NCI-H146 treated with DMSO at 0.1 percent for 48 hours (cell line): ENCODE data around the gene MYH15.
"Not testable (repeated sequence)": the region's sequence is repeated elsewhere in the genome, so short reads cannot be mapped to it uniquely, and the experiment has no call there.

ENCODE experiments used
- DNase-seq: peaks from one replicate; lab custom pipeline; 2025; ENCODE audit not compliant: unreplicated experiment; lab: John Stamatoyannopoulos, UW

Gene MYH15

DNA sequence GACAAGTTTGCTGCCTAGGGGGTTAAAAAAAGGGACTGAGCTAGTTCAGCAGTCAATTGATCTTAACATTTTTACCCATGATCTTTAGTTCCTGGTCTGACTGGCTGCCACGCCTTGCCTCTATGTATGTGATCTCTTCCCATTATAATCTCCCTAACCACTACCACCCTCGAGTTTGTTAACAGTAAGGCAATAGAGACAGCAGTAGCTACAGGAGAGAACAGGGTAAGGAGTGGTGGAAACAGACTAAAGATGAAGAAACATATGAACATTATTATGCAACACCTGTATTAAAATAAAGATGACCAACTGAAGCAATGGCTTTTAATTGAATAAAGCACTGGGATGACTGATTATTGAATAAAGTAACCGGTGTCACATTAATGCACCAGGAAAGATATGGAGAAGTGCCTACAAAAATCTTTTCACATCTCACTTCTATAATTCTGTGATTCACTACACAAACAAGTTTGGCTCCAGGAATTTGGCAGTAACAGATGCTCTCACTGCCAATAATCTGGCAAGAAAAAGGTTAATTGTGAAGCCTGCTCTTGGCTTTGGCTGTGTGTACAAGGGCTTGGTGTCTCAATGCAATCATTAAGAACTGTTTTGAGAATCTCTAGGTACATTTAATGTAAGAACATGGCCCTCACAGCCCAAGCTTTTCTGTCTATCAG lies 118.3 kb downstream of the MYH15 start:
- no peak for DNase-seq

DNA sequence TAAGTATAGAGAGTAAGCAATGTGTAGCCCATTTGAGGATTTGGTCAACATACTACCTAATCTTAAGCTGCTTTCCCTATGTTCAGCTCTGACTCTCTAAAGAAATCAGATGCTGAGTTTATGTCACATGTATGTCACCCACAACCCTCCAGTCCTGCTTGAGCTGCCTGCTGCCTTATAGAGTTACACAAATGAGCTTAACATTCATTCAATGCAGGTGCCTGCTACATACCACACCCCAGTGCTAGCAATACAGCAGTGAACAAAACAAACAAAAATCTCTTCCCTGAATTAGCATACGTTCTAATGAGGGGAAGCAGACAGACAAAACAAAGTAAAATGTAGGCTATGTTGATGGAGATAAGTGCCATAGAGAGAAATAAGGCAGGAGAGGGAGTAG lies 121.0 kb downstream of the MYH15 start:
- DNase-seq: peak; percentile 54

DNA sequence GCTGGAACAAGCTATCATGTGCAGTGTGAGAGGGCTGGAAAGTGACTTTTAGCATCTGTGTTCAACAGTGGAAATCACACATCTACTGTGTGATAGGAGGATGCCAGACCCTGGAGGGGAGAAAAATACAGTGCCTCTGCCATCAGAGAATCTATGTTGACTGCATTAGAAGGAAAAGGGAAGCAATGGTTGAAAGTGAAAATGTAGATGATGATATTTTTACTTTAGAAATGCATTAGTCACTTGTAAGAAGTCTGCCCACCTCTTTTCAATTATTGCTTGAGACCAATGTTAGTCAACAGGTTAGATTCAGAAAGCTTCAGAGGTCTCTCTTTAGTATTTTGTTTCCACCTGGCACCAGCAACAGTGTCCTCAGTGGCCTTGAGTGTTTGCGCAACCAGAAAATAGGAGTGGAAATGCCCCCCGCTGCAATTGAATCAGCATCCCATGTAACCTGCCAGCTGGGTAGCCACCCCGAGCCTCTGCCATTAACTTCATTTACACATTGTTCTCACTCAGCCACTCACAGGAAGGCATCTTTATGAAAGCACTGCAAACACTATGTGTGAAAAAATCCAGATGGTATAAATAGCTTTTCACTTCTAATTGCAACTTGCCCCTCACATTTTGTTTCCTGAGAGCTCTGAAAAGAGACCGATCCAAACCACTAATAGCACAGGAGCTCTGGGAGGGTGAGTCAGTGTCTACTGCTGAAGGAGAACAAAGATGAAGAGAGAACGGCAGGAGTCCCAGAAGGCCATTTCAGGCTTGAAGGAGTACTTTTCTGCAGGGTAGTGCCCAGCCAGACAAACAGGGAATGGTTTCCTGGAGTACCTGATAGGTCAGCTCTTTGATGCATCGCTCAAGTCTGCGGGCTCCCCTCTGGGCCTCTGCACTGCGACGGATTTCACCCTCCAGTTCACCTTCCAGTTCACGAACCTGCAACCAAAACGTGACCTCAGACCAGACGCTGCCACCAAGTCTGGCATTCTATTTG lies 122.0 kb downstream of the MYH15 start:
- DNase-seq: peak; percentile 90

DNA sequence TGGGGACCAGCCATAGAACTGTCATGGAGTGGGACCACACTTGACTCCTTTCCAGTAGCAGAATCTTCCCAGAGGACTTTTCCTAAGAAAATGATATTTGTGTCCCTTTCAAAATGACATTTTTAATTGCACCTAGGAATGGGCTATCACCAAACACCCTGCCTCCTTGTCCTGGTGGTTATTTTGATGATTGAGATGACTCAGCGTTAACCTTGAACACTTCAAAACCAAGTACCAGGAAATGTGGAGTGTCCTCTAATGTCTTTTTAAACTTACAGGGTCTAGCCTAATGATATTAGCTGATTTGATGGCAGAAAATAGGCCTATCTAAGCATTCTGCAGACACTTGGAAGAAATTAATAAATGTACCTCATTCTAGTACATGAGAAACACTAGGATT lies 123.3 kb downstream of the MYH15 start:
- DNase-seq: no peak

DNA sequence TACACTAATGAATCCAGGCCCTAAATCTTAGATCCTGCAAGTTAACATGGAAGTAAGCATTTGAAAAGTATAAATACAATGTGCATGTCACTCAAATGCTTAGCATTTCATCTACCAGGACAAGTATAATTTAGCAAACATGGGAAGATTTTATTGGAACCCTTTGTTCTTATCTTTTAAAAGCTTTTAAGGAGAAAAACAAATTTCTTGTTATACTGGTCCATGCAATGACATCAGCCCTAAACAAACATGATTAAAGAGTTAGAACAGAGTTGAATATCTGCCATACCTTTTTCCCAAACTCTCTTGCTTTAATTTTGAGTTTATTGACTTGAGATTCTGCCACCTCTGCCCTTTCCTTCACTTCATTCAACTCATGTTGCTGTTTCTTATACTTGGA lies 127.1 kb downstream of the MYH15 start:
- no peak for DNase-seq

DNA sequence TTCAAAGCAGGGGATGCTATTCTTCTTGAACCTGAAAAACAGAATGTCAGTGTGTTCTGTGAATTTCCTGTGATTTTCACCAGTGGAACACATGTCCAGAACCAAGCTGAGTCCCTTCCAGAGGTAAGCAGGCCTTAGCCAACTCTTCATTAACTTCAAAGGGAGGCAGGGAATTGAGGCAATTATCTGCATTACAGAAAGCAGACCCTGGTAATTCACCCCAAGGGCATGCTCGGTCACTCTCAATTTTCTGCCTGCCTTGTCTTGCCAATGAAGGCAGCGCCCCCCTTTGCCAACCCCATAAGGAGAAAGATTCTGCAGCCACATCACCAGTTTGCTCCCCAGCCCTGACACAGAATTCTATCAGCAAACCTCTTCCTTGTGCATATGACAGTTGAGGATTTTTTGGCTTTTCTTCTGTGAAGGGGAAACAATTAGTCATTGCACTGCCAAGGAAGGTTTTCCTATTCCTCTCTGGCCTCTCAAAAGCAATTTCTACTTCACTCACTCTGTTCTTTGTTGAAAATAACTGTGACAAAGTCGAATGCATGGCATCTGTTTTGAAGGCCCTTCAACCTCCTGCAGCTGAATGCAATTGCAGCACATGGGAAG lies 128.8 kb downstream of the MYH15 start:
- DNase-seq: no peak

DNA sequence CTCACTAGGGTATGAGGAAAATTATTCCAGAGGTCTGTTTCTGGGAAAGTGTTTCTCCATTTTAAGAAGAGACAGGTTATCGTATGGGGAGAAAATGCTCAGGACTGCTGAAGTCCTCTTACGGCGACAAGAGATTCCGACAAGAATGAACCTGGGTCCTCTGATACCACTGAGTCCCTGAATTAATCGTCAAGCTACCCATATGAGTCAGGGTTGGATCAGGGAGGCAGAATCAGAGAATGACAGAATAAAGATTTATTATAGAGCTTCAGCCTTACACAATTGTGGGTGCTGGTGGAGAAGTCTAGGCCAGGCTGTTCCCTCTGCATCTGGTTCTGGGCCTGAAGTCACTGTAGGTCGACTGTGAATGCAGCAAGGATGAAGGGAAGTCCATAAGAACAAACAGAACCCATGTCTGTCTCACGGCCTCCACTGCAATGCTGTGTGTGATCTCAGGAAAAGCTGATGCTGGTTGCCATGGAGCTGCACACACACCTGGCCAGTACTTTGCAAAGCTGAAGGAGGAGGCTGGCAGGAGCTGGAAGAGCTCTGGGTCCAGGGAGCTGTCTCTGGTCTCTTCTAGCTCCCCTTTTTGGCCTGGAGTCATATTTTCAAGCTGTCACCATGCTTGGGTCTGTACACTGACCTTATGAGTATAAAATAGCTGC lies 130.1 kb downstream of the MYH15 start:
- peak; percentile 54 for DNase-seq

DNA sequence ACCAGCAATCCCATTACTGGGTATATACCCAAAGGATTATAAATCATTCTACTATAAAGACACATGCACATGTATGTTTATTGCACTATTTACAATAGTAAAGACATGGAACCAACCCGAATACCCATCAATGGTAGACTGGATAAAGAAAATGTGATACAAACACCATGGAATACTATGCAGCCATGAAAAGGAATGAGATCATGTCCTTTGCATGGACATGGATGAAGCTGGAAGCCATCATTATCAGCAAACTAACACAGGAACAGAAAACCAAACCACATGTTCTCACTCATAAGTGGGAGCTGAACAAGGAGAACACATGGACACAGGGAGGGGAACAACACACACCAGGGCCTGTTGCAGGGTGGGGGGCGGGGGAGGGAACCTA lies 131.4 kb downstream of the MYH15 start:
- DNase-seq: not testable (repeated sequence)

DNA sequence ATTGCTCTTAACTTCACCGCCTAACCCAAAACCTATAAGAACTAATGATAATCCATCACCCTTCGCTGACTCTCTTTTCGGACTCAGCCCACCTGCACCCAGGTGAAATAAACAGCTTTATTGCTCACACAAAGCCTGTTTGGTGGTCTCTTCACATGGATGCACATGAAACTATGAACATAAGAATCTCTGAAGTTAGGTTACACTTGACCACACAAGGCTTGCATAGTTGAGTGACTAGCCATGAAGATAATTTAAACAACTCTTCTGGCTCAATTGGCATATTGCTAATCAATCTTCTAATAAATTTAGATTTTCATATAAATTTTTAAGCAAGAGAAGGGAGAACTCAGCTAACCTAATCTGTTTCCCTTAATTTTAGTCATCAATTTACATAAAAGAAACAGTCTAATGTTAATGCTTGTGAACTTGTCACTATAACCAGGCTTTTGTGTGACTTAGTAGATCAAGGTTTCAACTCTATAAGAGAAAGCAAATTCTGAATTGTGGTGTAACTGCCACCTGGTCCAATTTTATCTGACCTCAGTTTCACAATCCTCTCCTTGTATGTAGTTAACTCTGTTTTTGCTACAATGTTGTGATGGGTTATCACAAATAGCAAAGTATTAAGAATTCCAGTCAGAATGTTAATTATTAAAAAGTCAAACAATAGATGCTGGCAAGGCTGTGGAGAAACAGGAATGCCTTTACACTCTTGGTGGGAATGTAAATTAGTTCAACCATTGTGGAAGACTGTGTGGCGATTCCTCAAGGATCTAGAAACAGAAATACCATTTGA lies 132.0 kb downstream of the MYH15 start:
- no peak for DNase-seq

DNA sequence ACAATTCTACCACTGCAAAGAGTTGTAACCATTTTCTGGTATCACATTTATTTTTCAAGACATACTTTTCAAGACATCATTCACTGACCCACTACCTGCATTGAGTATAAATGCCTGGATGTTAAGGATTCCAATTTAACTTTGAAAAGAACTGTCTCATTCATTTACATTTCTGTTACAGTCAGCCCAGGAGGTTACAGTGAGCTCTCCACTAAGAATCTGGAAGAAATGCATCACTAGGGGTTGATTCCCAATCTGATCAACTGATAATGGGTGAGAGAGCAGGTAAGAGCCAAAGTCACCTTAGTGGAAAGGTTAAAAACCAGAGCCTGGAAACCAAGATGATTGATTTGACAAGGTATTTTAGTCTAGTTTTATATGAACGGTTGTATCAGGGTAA lies 133.0 kb downstream of the MYH15 start:
- no peak for DNase-seq

DNA sequence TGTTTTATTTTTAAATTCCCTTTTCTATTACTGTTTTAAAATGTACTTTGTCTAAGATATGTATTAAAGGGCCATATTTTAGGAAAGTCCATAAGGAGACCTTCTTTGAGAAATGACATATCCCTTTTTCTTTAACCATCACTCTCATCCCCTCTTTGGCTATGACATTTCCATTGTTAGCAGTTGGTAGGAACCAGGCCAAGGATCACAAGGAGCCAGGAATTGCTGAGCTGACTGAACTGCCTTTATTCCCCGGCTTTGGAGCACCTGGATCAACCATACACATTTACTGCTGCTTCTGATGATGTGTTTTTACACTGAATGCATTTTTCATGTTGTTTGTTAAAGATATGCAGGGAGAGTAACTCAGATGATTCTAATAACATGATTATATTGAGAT lies 134.4 kb downstream of the MYH15 start:
- no peak for DNase-seq

DNA sequence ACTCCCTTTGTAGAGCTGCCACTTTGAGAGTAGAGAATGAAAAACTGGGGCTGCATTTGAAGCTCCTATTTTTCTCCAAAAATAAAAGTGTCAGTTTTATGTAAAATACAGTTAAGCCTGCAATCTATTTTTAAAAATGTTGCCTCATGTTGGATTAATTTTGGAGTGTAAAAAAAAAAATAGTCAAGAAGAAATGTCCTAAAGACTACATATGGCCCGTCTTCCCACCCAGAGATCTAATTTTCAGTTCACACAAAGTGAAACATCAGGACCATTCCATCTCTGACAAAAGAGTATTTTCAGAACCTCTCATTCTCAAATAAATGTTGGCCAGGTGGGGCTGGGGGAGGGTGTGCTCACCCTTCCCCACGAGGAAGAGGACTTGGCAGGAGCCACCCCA lies 151.4 kb downstream of the MYH15 start:
- DNase-seq: no peak

DNA sequence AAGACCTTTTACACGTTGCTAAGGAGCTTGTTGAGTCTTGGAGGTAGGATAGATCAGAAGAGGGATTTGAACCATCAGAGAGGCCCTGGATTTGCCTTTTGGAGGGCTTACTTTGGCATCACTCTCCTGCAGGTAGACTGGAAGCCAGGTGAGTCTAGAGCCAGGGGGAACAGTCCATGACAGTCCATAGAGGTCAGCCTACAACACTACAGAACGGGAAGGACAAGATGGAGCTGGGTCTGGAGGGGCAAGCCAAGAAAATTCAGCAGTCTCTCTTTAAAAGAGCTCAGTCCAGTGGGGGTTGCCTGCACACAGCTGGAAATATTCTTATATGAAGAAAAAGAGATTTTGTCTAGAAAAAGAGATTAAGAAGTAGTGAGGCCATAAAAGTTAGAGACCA lies 153.4 kb downstream of the MYH15 start:
- no peak for DNase-seq

DNA sequence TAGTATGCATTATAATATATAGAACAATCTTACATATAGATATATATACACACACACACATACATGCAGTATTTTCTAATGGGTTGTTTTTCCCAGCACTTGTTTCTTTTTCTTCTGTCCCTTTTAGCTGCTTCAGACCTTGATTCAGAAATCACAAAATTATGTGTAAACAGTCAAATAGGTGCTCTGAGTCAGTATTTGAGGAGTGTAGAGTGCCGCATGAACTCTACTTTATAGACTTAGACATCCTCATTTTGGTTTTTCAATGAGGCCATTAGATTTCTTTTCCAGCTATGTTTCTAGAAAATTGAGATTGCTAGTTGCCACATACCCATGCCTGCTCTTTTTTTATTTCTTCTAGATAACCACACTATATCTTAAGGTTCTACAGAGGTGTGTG lies 155.8 kb downstream of the MYH15 start:
- no peak for DNase-seq

DNA sequence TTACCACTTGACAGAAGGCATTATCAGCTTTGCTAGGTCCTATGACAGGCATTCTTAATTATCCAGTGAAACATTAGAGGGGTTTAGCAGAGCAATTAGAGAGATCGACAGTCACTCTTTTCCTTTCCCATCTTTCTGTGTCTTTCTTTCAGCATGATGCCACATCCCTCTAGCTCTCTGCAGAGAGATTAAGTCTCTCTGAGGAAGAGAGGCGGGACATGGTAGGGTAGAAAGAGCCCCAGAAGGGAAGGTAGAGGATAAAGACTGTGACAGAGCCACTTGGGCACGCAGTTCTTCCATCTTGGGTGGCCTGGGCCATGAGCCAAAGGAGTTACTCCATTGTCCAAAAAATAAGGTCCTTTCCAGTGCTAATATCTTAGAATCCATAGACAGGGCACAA lies 158.2 kb downstream of the MYH15 start:
- no peak for DNase-seq

DNA sequence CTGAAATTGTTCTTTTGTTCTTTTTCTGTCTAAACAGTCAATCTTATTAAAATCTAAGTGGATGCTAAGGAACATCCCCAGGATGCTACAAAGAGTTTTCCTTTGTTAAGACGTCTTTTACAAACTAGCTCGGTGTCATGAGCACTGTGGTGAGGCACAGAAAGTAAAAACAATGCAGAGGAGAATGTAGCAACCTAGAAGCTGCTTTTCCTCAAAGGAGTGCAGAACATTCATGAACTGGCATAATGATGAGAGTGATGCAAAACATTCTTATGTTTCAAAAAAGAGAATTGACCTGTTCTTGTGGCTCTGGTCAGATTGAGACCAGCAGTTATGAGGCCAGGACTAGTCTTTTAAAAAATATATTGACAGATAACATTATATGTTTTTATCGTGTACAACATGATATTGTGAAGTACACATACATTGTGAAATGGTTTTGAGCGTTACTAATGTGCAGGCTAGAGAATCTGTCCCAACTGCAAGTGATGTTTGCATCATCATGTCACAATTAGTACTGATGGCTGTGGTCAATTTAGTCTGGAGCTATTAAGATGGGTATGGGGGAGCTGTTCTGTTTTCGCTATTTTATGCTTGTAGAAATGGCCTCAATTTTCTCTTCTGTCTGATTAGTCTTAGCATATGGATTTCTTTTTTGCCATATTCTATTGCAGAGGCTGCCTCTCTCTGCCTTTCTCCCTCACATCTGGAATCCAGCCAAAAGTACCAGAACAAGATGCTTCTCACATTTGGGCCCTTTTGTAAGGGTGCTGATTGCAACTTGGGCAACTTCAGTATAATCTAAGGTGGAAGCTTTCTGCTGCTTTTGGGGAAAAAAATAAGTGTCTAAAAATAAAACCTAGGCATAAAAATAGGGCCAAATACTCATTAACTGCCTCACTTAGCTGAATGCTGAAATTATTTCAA lies 163.8 kb downstream of the MYH15 start:
- no peak for DNase-seq

DNA sequence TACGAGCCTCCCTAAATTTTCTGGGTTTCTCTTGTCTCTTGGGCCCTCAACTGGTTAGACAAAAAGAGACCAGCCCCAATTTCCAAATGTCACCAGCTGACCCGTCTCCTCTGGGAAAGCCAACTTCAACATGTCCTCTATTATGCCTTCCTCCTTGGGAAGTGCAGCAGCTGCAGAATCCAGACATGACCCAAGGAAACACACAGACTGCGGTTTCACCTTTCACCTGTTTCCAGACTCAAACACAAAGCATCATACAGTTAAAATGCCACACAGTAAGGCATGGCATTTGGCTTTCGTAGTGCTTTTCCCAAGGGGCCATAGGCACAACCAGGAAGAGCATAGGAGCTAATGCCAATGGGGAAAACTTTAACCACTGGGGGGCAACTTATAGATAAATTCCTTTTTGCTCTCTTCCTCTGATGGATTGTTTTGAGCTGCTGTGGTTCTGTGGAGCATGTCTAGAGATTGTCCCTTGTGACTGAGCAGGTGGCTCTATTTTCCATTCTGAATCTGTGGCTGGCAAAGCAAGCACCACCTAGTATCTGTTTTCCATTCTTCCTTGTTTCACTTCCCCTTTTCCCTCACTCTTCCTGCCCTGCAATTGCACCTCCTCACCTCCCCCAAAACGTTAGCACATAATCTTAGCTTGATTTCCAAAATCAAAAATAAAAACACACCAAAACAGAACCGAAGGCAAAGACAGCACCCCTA lies 164.7 kb downstream of the MYH15 start:
- no peak for DNase-seq

DNA sequence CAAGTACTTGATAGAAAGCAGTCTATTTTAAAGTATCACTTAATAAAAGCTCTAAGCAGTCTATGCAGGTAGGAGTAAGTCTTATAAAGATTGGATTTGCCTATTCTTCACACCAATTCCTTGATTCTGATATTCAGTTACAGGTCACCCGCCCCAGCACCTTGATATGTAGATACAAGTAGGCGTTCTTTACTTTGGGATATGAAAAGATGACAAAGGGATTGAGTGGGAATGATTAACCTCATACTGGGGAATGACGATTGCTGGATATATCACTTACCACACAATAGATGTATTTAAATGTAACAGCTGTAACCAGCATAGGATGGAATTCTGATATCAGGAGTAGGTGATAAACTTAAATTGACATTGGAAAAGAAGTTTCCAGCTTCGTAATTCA lies 166.9 kb downstream of the MYH15 start:
- DNase-seq: no peak
